ENCODE measurements around the gene IFI44.

Gene IFI44

DNA sequence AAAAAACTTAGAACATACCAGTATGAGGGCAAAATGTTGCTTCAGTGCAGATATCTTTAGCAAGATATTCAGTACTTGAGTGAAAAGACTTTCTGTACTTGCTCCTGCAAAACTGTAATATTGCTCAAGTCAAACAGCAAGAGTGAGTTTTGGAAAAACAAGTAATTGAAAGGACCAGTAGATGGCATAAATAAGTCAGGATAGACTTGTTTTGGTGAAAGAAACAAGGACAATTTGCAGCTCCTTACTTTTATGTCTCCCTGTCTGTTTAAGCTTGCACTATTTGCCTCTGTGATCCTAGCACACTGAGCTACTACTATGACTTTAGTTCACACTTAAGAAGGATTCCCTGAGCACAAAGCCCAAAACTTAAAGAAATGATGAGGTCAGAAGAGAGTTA is 39.1 kb downstream of the IFI44 start:
- peak; percentile 30 for TF ChIP-seq CTCF (IDR thresholded peaks at IDR 0.05; ENCODE audit: insufficient read depth, low read length, missing control alignments)
- ChIA-PET CTCF (interaction anchor here (0.6 to 2.1 kb wide), 15 partner anchors 13 to 665 kb away, joined by 3 to 9 read pairs (median 3); no protein-coding TSS in a partner anchor), POLR2A (no interaction called here)
- H3K4me3 ChIP-seq (ENCODE audit: low read depth, low read length) = no peak overlapping the region
- DNase-seq (ENCODE audit: low read depth, low spot score) = peak; percentile 40

DNA sequence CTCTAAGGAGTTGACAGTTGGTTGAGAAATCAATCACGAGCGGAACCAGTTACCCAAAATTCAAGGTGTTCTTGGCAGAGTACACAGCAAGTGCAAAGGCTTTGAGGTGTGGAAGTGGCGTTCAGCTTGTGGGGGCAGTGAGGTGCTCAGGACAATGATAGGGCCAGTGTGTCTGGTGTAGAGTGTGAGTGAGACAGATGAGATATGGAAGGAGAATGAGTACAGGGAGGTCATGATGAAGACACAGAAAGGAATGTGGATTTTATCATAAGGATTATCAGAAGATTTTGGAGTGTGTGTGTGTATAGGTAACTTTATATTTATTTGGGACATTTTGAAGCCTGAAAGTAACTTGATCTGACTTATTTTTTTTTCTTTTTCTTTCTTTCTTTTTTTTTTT is 40.9 kb downstream of the IFI44 start:
- CTCF ChIA-PET = interaction anchor here (1.3 kb wide), 1 partner anchor 147 kb away, joined by 3 read pairs; no protein-coding TSS in a partner anchor
- POLR2A ChIA-PET = no interaction called here
- DNase-seq (ENCODE audit: low read depth, low spot score) = no peak

DNA sequence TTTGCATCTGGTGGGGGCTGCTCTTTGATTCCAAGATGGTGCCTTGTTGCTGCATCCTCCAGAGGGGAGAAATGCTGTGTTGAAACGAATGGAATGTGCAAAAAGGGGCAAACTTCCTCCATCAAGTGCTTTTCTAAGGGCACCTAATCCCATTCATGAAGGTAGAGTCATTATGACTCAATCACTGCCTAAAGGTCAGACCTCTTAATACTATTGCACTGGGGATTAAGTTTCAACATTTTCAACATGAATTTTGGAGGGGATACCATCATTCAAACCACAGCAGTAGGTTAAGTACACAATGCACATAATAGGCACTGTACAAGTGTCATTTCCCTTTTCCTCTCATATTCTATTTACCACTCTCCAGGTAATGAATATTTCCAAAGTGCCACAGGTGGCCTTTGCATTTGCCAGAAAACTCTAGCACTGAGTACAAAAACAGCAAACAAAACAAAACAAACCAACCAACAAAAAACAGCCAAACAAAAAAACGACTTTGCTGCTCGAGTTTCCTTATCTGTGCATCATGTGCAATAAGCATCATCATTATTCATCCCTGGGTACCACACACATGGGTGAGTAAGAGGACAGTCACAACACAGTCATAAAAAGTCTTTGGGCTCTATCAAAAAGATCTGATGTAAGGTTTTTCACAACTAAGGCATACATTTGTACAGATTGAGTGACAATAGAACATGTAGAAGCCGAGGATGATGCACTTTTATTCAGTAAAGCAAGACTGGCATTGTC is 42.5 kb downstream of the IFI44 start:
- no peak for DNase-seq (ENCODE audit: low read depth, low spot score)
- H3K4me3 ChIP-seq (ENCODE audit: low read depth, low read length) = no peak overlapping the region
- POLR2A ChIA-PET = no interaction called here
- CTCF ChIA-PET = no interaction called here
- TF ChIP-seq CTCF (IDR thresholded peaks at IDR 0.05; ENCODE audit: insufficient read depth, low read length, missing control alignments) = no peak

More for the DNA sequence above, 40.9 kb downstream of the IFI44 start:
- H3K4me3 ChIP-seq (ENCODE audit: low read depth, low read length) = no peak overlapping the region
- TF ChIP-seq CTCF (IDR thresholded peaks at IDR 0.05; ENCODE audit: insufficient read depth, low read length, missing control alignments) = no peak

- POLR2A ChIA-PET = no interaction called here
- CTCF ChIA-PET = no interaction called here
- no peak overlapping the region for H3K4me3 ChIP-seq (ENCODE audit: low read depth, low read length)
- TF ChIP-seq CTCF (IDR thresholded peaks at IDR 0.05; ENCODE audit: insufficient read depth, low read length, missing control alignments) = no peak
- no peak for DNase-seq (ENCODE audit: low read depth, low spot score)
Measured at GRCh38 chr1:78699813-78700212, 50.2 kb downstream of the IFI44 start.

DNA sequence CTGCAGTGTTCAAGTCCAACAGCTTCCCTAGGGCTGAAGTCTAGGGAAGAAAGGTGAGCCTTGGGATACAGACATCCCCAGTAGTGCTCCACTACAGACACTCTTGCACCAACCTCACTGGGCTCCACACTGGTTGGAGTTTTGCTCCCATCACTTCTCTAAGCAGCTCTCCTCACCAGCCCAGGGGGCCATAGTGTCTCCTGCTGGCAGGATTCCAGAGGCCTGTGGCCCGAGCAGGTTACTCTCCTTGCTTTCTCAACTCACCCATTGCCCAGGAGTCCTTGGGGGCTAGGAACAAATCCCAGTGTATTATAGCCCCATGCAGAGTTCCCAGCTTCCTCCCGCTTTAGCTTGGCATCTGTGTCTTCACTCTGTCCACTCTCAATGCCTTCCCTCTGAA is 52.8 kb downstream of the IFI44 start:
- TF ChIP-seq CTCF (IDR thresholded peaks at IDR 0.05; ENCODE audit: insufficient read depth, low read length, missing control alignments) = no peak
- ChIA-PET POLR2A (no interaction called here), CTCF (interaction anchor here (1.1 kb wide), 1 partner anchor 13 kb away, joined by 3 read pairs; no protein-coding TSS in a partner anchor)
- no peak for DNase-seq (ENCODE audit: low read depth, low spot score)
- H3K4me3 ChIP-seq (ENCODE audit: low read depth, low read length) = no peak overlapping the region

DNA sequence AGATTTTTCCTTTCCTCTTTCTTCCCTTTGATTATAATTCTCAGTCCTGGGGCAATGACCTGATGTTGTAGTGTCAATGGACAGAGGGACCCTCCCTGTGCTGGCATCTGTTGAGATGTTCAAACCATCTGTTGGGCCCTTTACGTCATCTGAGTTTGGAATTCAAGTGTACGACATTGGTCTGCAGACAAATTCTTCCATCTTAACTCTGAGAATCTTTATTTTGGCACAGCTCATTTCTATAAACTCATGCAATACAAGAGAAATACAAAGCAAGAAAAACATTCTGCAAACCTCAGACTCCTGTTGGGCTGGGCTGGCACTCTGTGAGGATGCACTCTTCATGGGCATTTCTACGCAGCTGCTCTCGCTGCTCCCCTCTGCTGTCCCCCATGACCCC is 54.2 kb downstream of the IFI44 start:
- ChIA-PET CTCF (interaction anchor here (1.0 kb wide), 1 partner anchor 10 kb away, joined by 3 read pairs; no protein-coding TSS in a partner anchor), POLR2A (no interaction called here)
- DNase-seq (ENCODE audit: low read depth, low spot score) = no peak

More for the DNA sequence above, 54.2 kb downstream of the IFI44 start:
- no peak overlapping the region for H3K4me3 ChIP-seq (ENCODE audit: low read depth, low read length)
- TF ChIP-seq CTCF (IDR thresholded peaks at IDR 0.05; ENCODE audit: insufficient read depth, low read length, missing control alignments) = no peak
